H1 (cell line): Measurements from ENCODE around the gene RIPOR1. TPM values are rescaled to one million over a fixed set of nuclear protein-coding genes. Genes with fewer than 3 reads are reported as not detected.

Source experiments
- BRCA1 ChIP-seq: IDR thresholded peaks from 2 replicates; pipeline ENCODE4 v1.6.1; 2012; ENCODE audit warnings: low read depth, low read length, improper control_type of control experiment
- CEBPB ChIP-seq: IDR thresholded peaks from 2 replicates; pipeline ENCODE4 v1.6.1; 2012; ENCODE audit warnings: low read depth, low read length
- EGR1 ChIP-seq: IDR thresholded peaks from 2 replicates; pipeline ENCODE4 v1.6.1; 2011; ENCODE audit warnings: low read depth, low read length, borderline replicate concordance
- HDAC6 ChIP-seq: IDR thresholded peaks from one replicate; pipeline ENCODE4 v1.7.1; 2012; ENCODE audit warnings: low read depth, mild to moderate bottlenecking, inconsistent platforms, low read length, moderate library complexity
- KDM5A ChIP-seq: fragments of 200-600 bp; IDR thresholded peaks from 2 replicates; pipeline ENCODE4 v1.7.1; 2012; ENCODE audit warnings: mild to moderate bottlenecking, low read length, inconsistent platforms, mixed read lengths
- PHF8 ChIP-seq: fragments of 200-600 bp; sonication (generic); conservative IDR thresholded peaks from 2 replicates; pipeline ENCODE4 v1.7.1; 2012; ENCODE audit warnings: low read depth, mild to moderate bottlenecking, inconsistent platforms, low read length, moderate library complexity
- POU5F1 ChIP-seq: IDR thresholded peaks from 2 replicates; pipeline ENCODE4 v1.6.1; 2011; ENCODE audit warnings: low read depth, mild to moderate bottlenecking, low read length, moderate library complexity
- RFX5 ChIP-seq: IDR thresholded peaks from 2 replicates; pipeline ENCODE4 v1.6.1; 2011; ENCODE audit warnings: low read depth, low read length, improper control_type of control experiment, borderline replicate concordance
- TEAD4 ChIP-seq: IDR thresholded peaks from 2 replicates; pipeline ENCODE4 v1.6.1; 2012; ENCODE audit warnings: low read depth, low read length, inconsistent platforms, mixed read lengths
- polyA plus RNA-seq, 7 experiments: library from polyadenylated mRNA; depleted of rRNA in 3 of 7; stranded (reverse) in 5 of 7; unstranded in 2 of 7; fragments of >200 nt in 5 of 7; fragments of 200-250 nt in 2 of 7; gene quantifications; 1 replicate in 5 of 7; 2 replicates in 1 of 7; 4 replicates in 1 of 7; pipeline versions ENCODE4 v1.2.1 to v1.2.3, GENCODE V29; 2011 to 2013; ENCODE audit warnings: missing spikeins in 2 of 7, mixed read lengths in 2 of 7
- total RNA-seq: library from RNA; stranded (reverse); fragmentation: NEBNext Ultra II Directional; extraction: Animal tissue kit (Norgen Biotek cat#: 25700); gene quantifications from 2 replicates; pipeline ENCODE4 v1.2.1, GENCODE V29; 2021

Gene RIPOR1
- total and polyA plus RNA-seq, 2 of the 8 experiments (the other 6 are each of a cell fraction or from before 2014, with no cell fraction given), result 2.7 to 10.1 TPM

DNA sequence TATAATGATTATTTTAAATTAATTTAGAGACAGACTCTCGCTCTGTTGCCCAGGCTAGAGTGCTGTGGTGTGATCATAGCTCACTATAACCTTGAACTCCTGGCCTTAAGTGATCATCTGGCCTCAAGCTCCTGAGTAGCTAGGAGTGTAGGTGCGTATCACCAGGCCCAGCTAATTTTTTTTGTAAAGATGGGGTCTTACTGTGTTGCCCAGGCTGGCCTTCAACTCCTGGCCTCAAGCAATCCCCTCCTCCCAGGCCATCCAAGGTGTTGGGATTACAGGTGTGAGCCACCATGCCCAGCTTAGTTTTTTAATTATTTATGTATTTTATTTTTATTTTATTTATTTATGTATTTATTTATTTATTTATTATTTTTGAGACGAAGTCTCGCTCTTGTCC lies 51.6 kb downstream of the RIPOR1 start (continued):
- TF ChIP-seq POU5F1 (no peak), KDM5A (no peak), EGR1 (no peak), HDAC6 (no peak), PHF8 (no peak), TEAD4 (no peak), BRCA1 (no peak), CEBPB (no peak), RFX5 (no peak)
